C4-2B (cell line): ENCODE measurements around the gene ALDOA.

Source experiments
- CTCF ChIP-seq: fragments of 450-650 bp; conservative IDR thresholded peaks from 2 replicates; pipeline ENCODE4 v1.5.1; 2017; ENCODE audit warnings: mild to moderate bottlenecking
- ZFX ChIP-seq: fragments of 450-650 bp; IDR thresholded peaks from 2 replicates; pipeline ENCODE4 v1.6.1; 2017

GRCh38 chr16:30031477-30031918 is 34.1 kb upstream of the ALDOA start:
- TF ChIP-seq CTCF: no peak
- TF ChIP-seq ZFX: no peak
